GM18517 (cell line): ENCODE data around the gene PPP2R5D.
"Not testable (repeated sequence)": the region's sequence is repeated elsewhere in the genome, so short reads cannot be mapped to it uniquely, and the experiment has no call there.

ENCODE experiments used
- ATAC-seq: cut with Tn5 transposase; IDR thresholded peaks from one replicate; pipeline ENCODE4 v1.9.1; 2021; ENCODE audit warnings: mild to moderate bottlenecking, moderate library complexity; ENCODE audit not compliant: unreplicated experiment

Gene PPP2R5D

GRCh38 chr6:42988486-42989020 lies 4.2 kb downstream of the PPP2R5D start:
- no peak for ATAC-seq

GRCh38 chr6:42989923-42990322 lies 5.6 kb downstream of the PPP2R5D start:
- ATAC-seq, result no peak

GRCh38 chr6:42993445-42993844 lies 9.1 kb downstream of the PPP2R5D start:
- no peak for ATAC-seq

- no peak for ATAC-seq
These were observed 12.1 kb downstream of the PPP2R5D start for GRCh38 chr6:42996513-42996912.

GRCh38 chr6:42998205-42998604 lies 13.8 kb downstream of the PPP2R5D start:
- not testable (repeated sequence) for ATAC-seq

GRCh38 chr6:43001843-43002242 lies 17.5 kb downstream of the PPP2R5D start:
- ATAC-seq, result no peak

GRCh38 chr6:43005844-43006243 lies 21.5 kb downstream of the PPP2R5D start:
- ATAC-seq, result no peak

- ATAC-seq, result no peak
These were observed 21.9 kb downstream of the PPP2R5D start for GRCh38 chr6:43006251-43006650.

- no peak for ATAC-seq
These were observed 22.8 kb downstream of the PPP2R5D start for GRCh38 chr6:43007126-43007525.

- no peak for ATAC-seq
These were observed 24.8 kb downstream of the PPP2R5D start for GRCh38 chr6:43009124-43009523.

GRCh38 chr6:43011207-43011606 lies 26.8 kb downstream of the PPP2R5D start:
- no peak for ATAC-seq

DNA sequence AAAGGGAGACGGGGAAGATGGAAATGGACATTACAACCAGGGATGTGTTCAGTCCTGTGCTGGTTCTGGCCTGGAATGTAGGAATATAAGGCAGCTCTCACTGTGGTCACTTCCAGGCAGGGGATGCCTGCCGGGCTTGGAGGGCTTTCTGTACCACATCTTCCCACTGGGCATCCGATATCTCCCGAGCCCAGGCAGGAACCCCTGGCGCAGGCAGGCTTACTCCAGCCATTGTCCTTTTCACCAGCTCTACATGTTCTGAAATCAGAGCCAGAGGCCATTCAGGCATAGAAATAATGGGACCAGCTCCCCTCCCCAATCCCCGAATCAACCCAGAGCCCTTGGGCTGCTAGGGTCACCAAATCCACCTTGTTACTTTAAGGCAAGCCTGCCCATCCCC lies 28.0 kb downstream of the PPP2R5D start:
- ATAC-seq, result no peak

- ATAC-seq, result peak; percentile 2
These were observed 28.9 kb downstream of the PPP2R5D start for GRCh38 chr6:43013097-43013842.

DNA sequence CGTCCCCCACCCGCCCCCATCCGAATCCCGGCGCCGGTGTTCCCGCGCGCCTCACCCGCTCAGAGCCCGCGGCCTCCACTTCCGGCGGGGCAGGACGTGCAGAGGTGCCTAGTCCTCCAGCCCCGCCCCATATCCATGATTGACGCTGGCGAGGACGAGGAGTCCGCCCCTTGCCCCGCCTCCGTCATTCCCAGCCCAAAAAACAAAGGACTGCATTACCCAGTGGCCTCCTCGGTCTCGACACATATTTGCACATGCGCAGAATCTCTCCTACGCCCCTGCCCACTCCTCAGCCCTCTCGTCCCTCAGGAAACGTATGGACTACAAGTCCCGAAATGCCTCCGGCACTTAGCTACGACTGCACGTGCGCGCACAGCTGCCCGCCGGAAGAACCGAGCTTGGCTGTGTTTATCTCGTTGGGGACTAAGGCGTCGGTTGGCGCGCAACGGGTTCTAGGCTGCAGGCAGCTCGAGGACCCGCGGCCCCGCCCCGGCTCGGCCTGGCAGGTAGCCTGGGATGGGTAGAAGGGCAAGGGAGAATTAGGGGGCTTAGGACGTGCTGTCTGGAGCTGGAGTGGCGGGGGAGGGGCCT lies 29.6 kb downstream of the PPP2R5D start, which contains the start of the genes KLHDC3 and MEA1:
Gene KLHDC3, plus strand, starts transcription at position 407 of the 591 bp plus-strand sequence. CDS start 2,944 bp downstream, outside the sequence.
Gene MEA1, minus strand, starts transcription at position 104 of the 591 bp plus-strand sequence. CDS start 133 bp downstream, outside the sequence.
- ATAC-seq, result peak; percentile 96

DNA sequence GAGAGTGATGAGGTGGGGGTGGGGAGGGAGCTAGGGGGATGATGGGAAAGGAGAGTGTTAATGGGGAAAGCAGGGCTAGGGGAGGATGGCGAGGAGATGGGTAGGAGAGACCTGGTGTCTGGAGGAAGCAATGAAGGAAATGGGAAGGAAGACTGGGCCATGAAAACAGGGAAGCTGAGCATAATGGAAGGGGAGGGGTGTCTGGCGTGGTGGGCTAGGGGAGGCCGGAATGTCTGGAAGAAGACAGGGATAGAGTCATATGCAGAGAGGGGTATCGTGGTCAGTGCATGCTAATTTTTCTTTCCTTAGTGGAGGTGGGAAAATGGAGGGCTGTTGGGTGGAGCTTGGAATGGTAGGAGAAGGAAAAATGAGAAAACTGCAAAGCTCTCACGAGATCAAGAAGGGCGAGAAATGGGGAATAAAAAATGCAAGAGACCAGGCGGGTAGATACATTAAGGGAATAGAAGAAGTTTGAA lies 30.1 kb downstream of the PPP2R5D start:
- ATAC-seq, result no peak

DNA sequence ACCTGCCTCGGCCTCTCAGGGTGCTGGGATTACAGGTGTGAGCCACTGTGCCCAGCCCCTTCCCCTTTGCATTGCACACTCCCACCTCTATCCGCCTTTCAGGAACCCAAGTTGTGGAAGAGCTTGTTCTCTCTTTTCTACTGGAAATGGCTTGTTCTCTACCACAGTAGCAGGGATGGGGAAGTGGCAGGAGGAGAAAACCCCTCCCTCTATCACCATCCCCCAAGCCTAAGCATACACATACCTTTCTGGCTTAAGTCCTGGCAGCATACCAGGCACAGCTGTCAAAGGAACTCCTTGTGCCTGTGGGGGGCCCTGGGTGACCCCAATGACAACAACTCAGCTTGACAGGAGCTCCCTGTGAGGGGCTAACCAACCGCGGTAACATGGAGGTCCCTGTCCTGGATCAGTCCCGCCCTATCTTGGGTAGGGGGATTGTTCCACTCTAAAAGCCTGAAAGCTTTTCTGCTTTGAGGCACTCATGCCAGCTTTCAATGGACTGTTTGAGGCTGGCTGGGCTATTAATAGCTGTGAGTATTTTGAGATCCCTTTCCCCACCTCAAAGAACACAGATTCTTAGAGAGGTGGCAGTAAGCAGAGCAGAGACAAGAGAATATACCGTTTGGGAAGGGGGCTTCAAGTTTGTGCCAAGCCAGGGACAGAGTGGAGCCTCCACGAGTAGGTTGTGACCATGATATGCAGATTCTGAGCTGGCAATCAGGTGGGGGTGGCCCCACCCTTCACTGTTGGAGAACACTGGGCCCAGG lies 32.0 kb downstream of the PPP2R5D start:
- ATAC-seq, result no peak

GRCh38 chr6:43016943-43017334 lies 32.6 kb downstream of the PPP2R5D start:
- no peak for ATAC-seq

DNA sequence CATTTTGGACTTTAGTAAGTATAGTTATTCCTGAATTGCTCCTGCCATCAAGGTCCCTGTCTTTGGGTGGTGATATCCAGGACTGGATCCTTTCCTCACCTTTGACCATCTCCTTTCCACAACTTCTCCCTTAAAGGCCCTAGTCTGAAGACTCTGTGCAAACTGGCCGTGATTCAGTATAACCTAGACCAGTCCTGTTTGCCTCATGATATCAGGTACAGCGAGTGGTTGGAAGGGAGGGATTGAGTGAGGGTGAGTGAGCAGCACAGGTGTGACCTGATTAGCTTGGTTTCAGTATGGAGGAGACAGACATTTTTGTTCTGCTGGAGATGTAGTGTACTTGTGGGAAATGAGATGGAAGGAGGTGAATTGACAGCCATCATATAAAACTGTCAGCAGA lies 34.8 kb downstream of the PPP2R5D start:
- ATAC-seq, result no peak

- ATAC-seq, result no peak
These were observed 35.8 kb downstream of the PPP2R5D start for GRCh38 chr6:43020052-43020705.

GRCh38 chr6:43020847-43021246 lies 36.5 kb downstream of the PPP2R5D start:
- ATAC-seq, result no peak
